Sciatic nerve (tissue), 2 donors: ENCODE results near the gene PEAK1. TPM values are rescaled to one million over a fixed set of nuclear protein-coding genes. Genes with fewer than 3 reads are reported as not detected.

Source experiments
- ATAC-seq: fragments of 200-7000 bp; cut with Tn5 transposase; one replicate; pipeline ENCODE4 v1.9.1; 2020; ENCODE audit warnings: mild to moderate bottlenecking, moderate library complexity
- DNase-seq: peaks from one replicate; pipeline ENCODE4 v3.0.0-alpha.2; 2020; ENCODE audit warnings: low spot score
- intact Hi-C: fragments of 100-400 bp; cut with DNase I; formaldehyde crosslinking; loops from one replicate; pipeline ENCODE4 v1.14.2; 2022
- total RNA-seq: library from RNA; stranded (reverse); fragmentation: NEBNext Ultra II Directional; extraction: Animal tissue kit (Norgen Biotek cat#: 25700); gene quantifications from one replicate; pipeline ENCODE4 v1.2.1, GENCODE V29; 2021
- donor health status: DM: no; HTN: no; CAD: no.
- donor health status: DM: no; HTN: no; CAD: no.

PEAK1 gene
- 154 TPM for total RNA-seq

- peak; percentile 100 for DNase-seq
- intact Hi-C loops = no loop called here
- ATAC-seq = peak; percentile 99
These were observed at the start of gene PEAK1 for GRCh38 chr15:77419836-77420609. PEAK1 (minus strand) TSS chr15:77420104; CDS start chr15:77181926, 238,178 bp downstream.

- DNase-seq (no peak), ATAC-seq (no peak)
- intact Hi-C loops = no loop called here
These were observed 49.0 kb upstream of the PEAK1 start for GRCh38 chr15:77468896-77469295.

- DNase-seq = no peak
- intact Hi-C loops = no loop called here
- no peak for ATAC-seq
These were observed 46.6 kb upstream of the PEAK1 start for GRCh38 chr15:77466521-77466920.

GRCh38 chr15:77464129-77464865 lies 44.4 kb upstream of the PEAK1 start:
- no peak for DNase-seq
- intact Hi-C loops = no loop called here
- ATAC-seq = no peak

- ATAC-seq (no peak), DNase-seq (no peak)
- intact Hi-C loops = no loop called here
These were observed 41.6 kb upstream of the PEAK1 start for GRCh38 chr15:77461486-77461885.

- no peak for ATAC-seq
- DNase-seq = no peak
- intact Hi-C loops = no loop called here
These were observed 39.1 kb upstream of the PEAK1 start for GRCh38 chr15:77459031-77459430.

GRCh38 chr15:77457905-77458265 lies 38.0 kb upstream of the PEAK1 start:
- intact Hi-C loops = no loop called here
- DNase-seq (no peak), ATAC-seq (no peak)

- ATAC-seq = no peak
- intact Hi-C loops = no loop called here
- no peak for DNase-seq
These were observed 37.4 kb upstream of the PEAK1 start for GRCh38 chr15:77457191-77457904.

GRCh38 chr15:77456746-77457145 lies 36.8 kb upstream of the PEAK1 start:
- DNase-seq (no peak), ATAC-seq (no peak)
- intact Hi-C loops = no loop called here

GRCh38 chr15:77455696-77456321 lies 35.9 kb upstream of the PEAK1 start:
- DNase-seq (no peak), ATAC-seq (peak; percentile 65)
- intact Hi-C loops = no loop called here

GRCh38 chr15:77454951-77455350 lies 35.0 kb upstream of the PEAK1 start:
- ATAC-seq (no peak), DNase-seq (no peak)
- intact Hi-C loops = no loop called here

- no peak for DNase-seq
- ATAC-seq = no peak
- intact Hi-C loops = no loop called here
These were observed 34.4 kb upstream of the PEAK1 start for GRCh38 chr15:77454265-77454664.

- ATAC-seq (no peak), DNase-seq (no peak)
- intact Hi-C loops = no loop called here
These were observed 27.0 kb upstream of the PEAK1 start for GRCh38 chr15:77446840-77447390.

- intact Hi-C loops = no loop called here
- no peak for ATAC-seq
- DNase-seq = no peak
These were observed 20.6 kb upstream of the PEAK1 start for GRCh38 chr15:77440378-77440999.

GRCh38 chr15:77437264-77437663 lies 17.4 kb upstream of the PEAK1 start:
- no peak for DNase-seq
- no peak for ATAC-seq
- intact Hi-C loops = no loop called here

GRCh38 chr15:77436822-77437221 lies 16.9 kb upstream of the PEAK1 start:
- DNase-seq (no peak), ATAC-seq (no peak)
- intact Hi-C loops = no loop called here

- intact Hi-C loops = no loop called here
- ATAC-seq = no peak
These were observed 10.7 kb upstream of the PEAK1 start for GRCh38 chr15:77430652-77431051.

GRCh38 chr15:77430213-77430612 lies 10.3 kb upstream of the PEAK1 start:
- DNase-seq (no peak), ATAC-seq (no peak)
- intact Hi-C loops = no loop called here

More at GRCh38 chr15:77430652-77431051, 10.7 kb upstream of the PEAK1 start:
- DNase-seq = no peak

GRCh38 chr15:77426871-77427270 lies 7.0 kb upstream of the PEAK1 start:
- intact Hi-C loops = no loop called here
- no peak for DNase-seq
- no peak for ATAC-seq
